Stimulated activated CD8-positive, alpha-beta memory T cell treated with anti-CD3 and anti-CD28 coated beads, Interleukin-7, amount 100 ng/mL, for 48 hours (primary cell): ENCODE data around the gene CEP120.

Experiments used
- DNase-seq, 2 donors: peaks; one replicate each; pipeline ENCODE4 v3.0.0-alpha.2; 2020; ENCODE audit warnings: low read depth in 1 of 2; ENCODE audit errors: extremely low read depth in 1 of 2

Gene CEP120

DNA sequence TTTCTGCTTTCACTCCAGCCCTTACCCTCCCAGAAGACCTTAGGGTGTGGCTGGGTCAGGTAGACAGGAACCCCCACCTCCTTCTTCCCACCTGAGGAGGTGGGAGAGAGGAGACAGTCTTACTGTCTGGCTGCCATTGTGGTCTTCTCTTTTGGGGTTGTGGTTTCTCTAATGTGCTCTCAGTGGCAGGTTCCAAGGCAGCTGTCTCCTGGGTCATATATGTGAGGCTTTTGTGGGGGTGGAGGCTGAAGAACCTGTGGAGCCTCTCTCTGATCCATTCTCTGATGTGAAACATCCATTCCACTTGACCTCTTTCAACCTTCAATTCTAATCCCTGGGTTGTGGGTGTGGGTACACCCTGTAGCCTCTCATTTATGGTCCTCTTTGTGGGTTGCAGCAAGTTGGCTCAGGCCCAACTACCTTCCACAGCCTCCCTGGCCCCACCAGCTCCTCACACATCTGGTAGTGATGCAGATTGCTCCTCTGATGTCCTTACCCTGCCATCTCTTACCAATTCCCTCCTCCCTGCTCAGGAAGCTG lies 118.4 kb downstream of the CEP120 start:
- no peak for DNase-seq

- no peak for DNase-seq
These were observed 119.4 kb downstream of the CEP120 start for GRCh38 chr5:123303802-123304201.

DNA sequence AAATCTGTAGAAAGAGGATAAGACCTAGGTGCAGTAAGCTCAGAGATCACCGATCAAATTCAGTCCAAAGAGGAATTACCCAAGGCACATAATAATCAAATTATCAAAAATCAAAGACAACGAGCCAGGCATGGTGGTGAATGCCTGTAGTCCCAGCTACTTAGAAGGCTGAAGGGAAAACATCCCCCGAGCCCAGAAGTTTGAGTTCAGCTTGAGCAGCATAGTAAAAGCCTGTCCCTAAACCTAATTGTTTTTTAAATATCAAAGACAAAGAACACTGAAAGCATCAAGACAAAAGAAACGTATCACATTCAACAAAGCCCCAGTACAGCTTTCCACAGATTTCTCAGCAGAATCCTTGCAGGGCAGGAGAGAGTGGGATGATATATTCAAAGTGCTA lies 122.9 kb downstream of the CEP120 start:
- no peak for DNase-seq

DNA sequence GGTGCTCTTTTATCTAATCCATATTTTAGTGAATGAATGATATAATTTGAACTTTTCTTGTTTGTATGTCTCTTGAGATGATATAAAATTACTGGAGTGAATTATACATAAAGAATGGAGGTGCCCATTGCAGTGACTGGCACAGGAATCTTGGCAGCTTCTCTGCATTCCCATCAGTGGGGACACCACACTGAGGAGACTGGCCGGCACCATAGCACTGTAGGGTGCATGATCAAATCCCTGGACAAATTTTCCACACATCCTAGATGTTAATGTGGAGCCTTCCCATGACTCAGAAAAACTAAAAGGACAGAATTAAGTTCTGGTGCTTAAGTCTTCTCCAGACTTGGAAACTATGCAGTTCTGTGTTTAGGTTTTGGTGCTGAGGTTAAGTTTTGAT lies 124.1 kb downstream of the CEP120 start:
- DNase-seq, result no peak

GRCh38 chr5:123298335-123299030 lies 124.7 kb downstream of the CEP120 start:
- no peak for DNase-seq

DNA sequence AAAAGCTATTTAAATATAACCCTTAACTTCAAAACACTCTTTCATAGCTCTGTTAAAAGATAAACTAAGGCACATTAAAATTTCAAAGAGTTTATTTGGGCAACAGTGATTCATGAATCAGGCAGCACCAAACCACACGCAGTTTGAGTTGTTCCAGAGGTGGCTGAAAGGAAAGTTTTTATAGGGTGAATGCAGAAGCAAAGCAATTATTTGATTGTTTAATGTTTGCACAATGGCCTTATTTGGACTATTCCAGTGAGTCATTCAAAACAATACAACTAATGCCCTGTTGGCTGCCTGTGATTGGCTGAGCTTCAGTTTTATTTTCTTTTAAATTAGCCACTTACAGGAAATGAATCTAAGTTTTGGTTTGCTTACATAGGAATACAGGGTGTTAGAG lies 125.3 kb downstream of the CEP120 start:
- no peak for DNase-seq

DNA sequence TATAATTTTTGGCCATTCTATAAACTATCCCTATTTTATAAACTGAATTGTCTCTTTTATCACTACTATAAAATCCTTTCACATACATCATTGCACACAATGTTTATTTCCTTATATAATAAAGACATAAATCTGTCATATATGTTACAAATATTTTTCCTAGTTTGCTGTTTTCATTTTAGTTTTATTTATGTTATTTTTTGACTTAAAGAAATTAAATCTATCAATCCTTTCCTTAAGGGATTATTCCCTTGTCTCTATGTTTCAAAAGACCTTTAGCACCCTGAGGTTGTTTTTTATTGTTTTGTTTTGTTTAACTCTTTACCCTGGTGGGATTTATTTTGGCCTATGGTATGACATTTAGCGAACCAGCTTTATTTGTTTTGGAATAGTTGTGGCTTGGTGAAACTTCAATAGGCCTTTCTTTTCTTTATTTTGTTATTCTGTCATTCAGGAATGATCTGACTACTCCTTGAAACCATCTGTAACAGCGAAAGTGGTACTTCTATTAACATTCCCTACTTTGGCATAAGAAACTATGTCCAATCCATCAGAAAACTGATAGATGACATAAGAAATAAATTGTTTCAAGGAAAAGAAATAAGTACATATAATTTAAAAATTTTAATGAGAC lies 125.9 kb downstream of the CEP120 start:
- no peak for DNase-seq
